ENCODE results near the gene MYOD1. TPM values are rescaled to one million over a fixed set of nuclear protein-coding genes. Genes with fewer than 3 reads are reported as not detected.
A peak's percentile ranks its signal among the peaks of the same experiment; 100 is the strongest.

The MYOD1 gene
- total RNA-seq, 4 donors from 2014 or later = not detected

DNA sequence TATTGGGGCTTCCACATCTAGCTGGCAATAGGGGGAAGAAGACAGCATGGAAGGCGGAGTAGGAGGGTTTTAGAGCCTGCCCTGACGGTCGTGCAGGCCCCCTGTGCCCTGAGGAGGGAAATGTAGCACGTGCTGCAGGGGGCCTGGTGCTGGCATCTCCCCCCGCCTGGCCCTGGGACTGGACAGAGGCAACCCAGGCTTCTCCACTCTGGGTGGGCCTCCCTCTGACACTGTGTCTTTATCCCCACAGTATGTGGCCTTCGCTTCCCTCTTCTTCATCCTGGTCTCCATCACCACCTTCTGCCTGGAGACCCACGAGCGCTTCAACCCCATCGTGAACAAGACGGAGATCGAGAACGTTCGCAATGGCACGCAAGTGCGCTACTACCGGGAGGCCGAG, 52.0 kb downstream of the MYOD1 start:
- DNase-seq (ENCODE audit: low spot score in 2 of 2) = peak in 1 of 2 donors; percentile 44
- no peaks in the 10 kb centered on the region for H3K9me3 ChIP-seq
- no peaks in the 10 kb centered on the region for H3K27me3 ChIP-seq
- no peak overlapping the region for H3K4me3 ChIP-seq
- H3K36me3 ChIP-seq = no peaks in the 10 kb centered on the region
- H3K4me1 ChIP-seq = no peaks in the 10 kb centered on the region
- H3K27ac ChIP-seq = no peak overlapping the region
- TF ChIP-seq CTCF (IDR thresholded peaks at IDR 0.05) (no peak), POLR2AphosphoS5 (IDR thresholded peaks at IDR 0.05) (no peak), EP300 (IDR thresholded peaks at IDR 0.05) (no peak)
- 93% methylated on average over 17 of the region's 17 CpGs for WGBS

Other genes starting within 250 kb of the MYOD1 start
- gene ABCC8, start 242.7 kb upstream of the MYOD1 start, total RNA-seq = under 1 TPM in 1 of 4 donors, not detected in 3; 0.42 TPM
- not detected for gene USH1C, start 175.2 kb upstream of the MYOD1 start, total RNA-seq
- gene OTOG, start 172.3 kb upstream of the MYOD1 start, total RNA-seq = not detected
- gene KCNC1, start 15.2 kb downstream of the MYOD1 start, total RNA-seq = not detected